GM10266 (cell line): ENCODE measurements around the gene CHRM1.
A peak's percentile ranks its signal among the peaks of the same experiment; 100 is the strongest.

Source experiments
- DNase-seq: peaks from one replicate; pipeline ENCODE4 v3.0.0; 2012; ENCODE audit errors: extremely low spot score
- TF ChIP-seq, protein P1 (sequence below): IDR thresholded peaks from 2 replicates; pipeline ENCODE4 v1.5.1; 2012; ENCODE audit warnings: mild to moderate bottlenecking, low read depth; ENCODE audit not compliant: control insufficient read depth, insufficient read depth; ENCODE audit errors: missing control alignments

The CHRM1 gene

DNA sequence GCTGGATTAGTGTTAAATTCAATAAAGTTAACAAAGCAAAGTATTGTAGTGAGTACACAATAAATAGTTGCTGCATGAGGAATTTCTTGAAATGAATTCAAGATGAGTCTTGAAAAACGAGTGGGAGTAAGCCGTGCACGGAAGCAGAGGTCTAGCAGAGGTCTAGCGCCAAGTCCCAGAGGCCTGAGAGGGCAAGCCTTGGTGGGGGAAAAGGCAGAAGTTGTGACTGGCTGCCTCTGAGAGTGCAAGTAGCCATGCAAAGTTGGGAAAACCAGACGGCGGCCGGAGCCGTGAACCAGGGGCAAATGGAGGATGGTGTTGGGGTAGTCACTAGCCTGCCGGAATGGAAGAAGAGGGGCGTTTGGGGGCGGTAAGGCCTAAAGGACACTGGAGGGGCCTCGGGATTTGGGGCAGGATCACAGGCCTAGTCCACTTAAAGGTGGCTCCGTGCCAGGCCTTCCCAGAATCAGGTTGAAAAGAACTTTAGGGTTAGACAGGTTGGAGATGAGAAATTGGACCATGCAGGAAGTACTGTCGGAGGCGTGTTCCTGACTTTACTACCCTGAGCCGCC lies 40.8 kb downstream of the CHRM1 start:
- DNase-seq = peak; percentile 59
- TF ChIP-seq, protein P1, sequence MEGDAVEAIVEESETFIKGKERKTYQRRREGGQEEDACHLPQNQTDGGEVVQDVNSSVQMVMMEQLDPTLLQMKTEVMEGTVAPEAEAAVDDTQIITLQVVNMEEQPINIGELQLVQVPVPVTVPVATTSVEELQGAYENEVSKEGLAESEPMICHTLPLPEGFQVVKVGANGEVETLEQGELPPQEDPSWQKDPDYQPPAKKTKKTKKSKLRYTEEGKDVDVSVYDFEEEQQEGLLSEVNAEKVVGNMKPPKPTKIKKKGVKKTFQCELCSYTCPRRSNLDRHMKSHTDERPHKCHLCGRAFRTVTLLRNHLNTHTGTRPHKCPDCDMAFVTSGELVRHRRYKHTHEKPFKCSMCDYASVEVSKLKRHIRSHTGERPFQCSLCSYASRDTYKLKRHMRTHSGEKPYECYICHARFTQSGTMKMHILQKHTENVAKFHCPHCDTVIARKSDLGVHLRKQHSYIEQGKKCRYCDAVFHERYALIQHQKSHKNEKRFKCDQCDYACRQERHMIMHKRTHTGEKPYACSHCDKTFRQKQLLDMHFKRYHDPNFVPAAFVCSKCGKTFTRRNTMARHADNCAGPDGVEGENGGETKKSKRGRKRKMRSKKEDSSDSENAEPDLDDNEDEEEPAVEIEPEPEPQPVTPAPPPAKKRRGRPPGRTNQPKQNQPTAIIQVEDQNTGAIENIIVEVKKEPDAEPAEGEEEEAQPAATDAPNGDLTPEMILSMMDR = no peak

GRCh38 chr11:62879235-62879978 lies 41.8 kb downstream of the CHRM1 start:
- no peak for DNase-seq

GRCh38 chr11:62876712-62877111 lies 44.5 kb downstream of the CHRM1 start:
- TF ChIP-seq, protein P1 = no peak
- DNase-seq = no peak

More at GRCh38 chr11:62879235-62879978, 41.8 kb downstream of the CHRM1 start:
- TF ChIP-seq, protein P1 = no peak

DNA sequence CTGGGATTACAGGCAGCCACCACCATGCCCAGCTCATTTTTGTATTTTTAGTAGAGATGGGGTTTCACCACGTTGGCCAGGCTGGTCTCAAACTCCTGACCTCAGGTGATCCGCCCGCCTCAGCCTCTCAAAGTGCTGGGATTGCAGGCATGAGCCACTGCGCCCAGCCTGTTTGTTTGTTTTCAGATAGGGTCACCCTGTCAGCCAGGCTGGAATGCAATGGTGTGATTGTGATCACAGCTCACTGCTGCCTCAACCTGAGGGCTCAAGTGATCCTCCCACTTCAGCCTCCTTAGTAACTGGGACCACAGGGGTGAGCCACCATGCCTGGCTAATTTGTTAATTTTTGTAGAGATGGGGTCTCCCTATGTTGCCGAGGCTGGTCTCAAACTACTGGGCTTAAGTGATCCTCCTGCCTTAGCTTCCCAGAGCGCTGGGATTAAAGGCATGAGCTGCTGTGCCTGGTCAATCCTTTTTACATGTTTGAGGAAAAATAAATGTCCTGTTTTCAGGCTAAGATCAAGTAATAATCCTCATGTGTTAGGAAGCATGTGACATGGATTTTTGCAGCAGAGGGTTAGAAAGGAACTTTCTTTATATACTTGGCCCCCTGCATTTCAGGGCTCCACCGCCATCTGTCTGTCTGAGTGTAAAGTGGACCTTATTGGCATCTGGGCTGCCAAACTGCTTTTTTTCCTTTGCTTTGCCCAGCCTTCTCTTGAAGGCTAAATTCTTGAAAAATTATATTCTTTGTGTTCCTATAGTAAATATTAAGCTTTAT lies 45.3 kb downstream of the CHRM1 start:
- TF ChIP-seq, protein P1 = no peak
- no peak for DNase-seq

DNA sequence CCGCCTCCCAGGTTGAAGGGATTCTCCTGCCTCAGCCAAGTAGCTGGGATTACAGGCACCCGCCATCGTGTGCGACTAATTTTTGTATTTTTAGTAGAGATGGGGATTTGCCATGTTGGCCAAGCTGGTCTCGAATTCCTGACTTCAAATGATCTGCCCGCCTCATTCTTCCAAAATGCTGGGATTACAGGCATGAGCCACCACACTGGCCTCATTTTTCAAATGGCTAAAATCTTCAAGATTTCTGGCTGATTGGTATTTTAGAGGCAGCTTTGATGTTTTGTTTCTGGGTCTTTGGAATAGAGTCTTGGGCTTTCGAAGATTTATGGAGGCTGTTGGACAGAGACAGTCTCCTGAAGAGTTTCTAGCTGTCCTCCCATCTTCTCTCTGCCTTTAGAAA lies 46.3 kb downstream of the CHRM1 start:
- TF ChIP-seq, protein P1 = no peak
- no peak for DNase-seq

GRCh38 chr11:62865635-62866034 lies 55.5 kb downstream of the CHRM1 start:
- DNase-seq = no peak

More at GRCh38 chr11:62865635-62866034, 55.5 kb downstream of the CHRM1 start:
- TF ChIP-seq, protein P1 = no peak
